NT2/D1 (cell line): ENCODE data around the gene GPR78.

Experiments used
- DNase-seq: peaks from one replicate; pipeline ENCODE4 v3.0.0-alpha.2; 2011; ENCODE audit warnings: low read depth, low spot score
- H3K27me3 ChIP-seq: 2 replicates; pipeline ENCODE4 v1.6.0; 2011; ENCODE audit warnings: mild to moderate bottlenecking; ENCODE audit not compliant: insufficient read length, insufficient read depth
- H3K36me3 ChIP-seq: 2 replicates; pipeline ENCODE4 v1.6.1; 2011; ENCODE audit warnings: mild to moderate bottlenecking, low read length, mixed read lengths; ENCODE audit not compliant: insufficient read depth, insufficient read length
- H3K4me1 ChIP-seq: 2 replicates; pipeline ENCODE4 v1.5.1; 2011; ENCODE audit not compliant: insufficient read depth, insufficient read length
- H3K4me3 ChIP-seq: 2 replicates; pipeline ENCODE4 v1.5.1; 2011; ENCODE audit warnings: low read depth; ENCODE audit not compliant: insufficient read length
- H3K9ac ChIP-seq: 2 replicates; pipeline ENCODE4 v1.6.0; 2011; ENCODE audit warnings: low read depth; ENCODE audit not compliant: insufficient read length
- H3K9me3 ChIP-seq: 2 replicates; pipeline ENCODE4 v1.5.1; 2011; ENCODE audit warnings: mild to moderate bottlenecking, low read length; ENCODE audit not compliant: insufficient read depth
- SUZ12 ChIP-seq: IDR thresholded peaks from 2 replicates; pipeline ENCODE4 v1.6.1; 2011; ENCODE audit not compliant: insufficient read length, insufficient read depth; ENCODE audit errors: extremely low read depth
- YY1 ChIP-seq: IDR thresholded peaks from 2 replicates; pipeline ENCODE4 v1.6.1; 2011; ENCODE audit not compliant: insufficient read length, insufficient read depth
- ZNF274 ChIP-seq: IDR thresholded peaks from 2 replicates; pipeline ENCODE4 v1.6.1; 2011; ENCODE audit warnings: mild to moderate bottlenecking, low read depth, low read length

GPR78 gene

DNA sequence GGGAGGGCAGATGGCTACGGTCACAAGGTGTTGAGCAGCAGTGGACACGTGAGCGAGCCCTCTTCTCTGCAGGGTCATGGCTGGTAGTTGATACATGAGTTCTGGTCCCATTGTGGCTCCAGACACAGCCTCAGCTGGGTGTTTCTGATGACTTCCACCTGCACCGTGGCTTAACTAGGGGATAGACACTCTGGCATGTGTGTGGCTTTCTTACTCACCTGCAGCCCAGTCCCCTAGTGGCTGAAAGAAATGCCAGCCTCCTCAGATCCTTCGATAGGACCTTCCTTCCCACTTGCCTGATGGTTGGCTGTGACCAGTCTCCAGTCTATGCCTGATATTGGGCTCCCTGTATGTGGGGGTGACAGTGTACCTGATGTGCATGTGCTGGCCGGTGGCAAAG, 5.0 kb downstream of the GPR78 start:
- Histone ChIP-seq H3K9me3 (no peaks in the 10 kb centered on the region), H3K9ac (no peak overlapping the region), H3K4me3 (no peak overlapping the region), H3K4me1 (peaks cover 25% of the 10 kb centered on the region), H3K27me3 (peaks cover 22% of the 10 kb centered on the region), H3K36me3 (peaks cover 5% of the 10 kb centered on the region)
- DNase-seq = no peak
- TF ChIP-seq ZNF274 = no peak
- TF ChIP-seq YY1 = no peak
- TF ChIP-seq SUZ12 = no peak

DNA sequence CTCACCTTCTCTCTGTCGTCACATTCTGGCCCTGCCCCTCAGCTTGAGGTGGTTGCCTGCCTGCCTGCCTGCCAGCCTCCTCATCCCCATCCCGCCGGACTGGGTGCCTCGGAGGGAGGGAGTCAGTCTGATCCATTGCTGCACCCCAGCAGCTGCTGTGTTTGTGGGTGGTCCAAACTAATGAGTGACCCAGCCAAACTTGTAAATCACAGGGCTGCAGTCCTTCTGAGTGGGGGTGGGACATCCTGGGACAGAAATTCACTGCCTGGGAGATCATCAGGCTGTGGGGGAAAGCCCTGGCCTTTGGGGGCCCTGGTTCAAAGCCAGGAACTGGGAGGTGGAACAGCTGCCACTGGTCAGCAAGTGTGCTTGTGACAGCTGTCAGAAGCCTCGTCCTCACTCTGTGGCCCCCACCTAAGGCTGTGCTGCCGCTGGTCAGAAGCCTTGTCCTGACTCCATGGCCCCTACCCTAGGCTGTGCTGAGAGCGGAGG, 5.6 kb downstream of the GPR78 start:
- H3K36me3 ChIP-seq = peaks cover 5% of the 10 kb centered on the region
- peaks cover 21% of the 10 kb centered on the region for H3K27me3 ChIP-seq
- no peak for DNase-seq
- TF ChIP-seq ZNF274 (no peak), SUZ12 (no peak), YY1 (no peak)
- H3K9me3 ChIP-seq = no peaks in the 10 kb centered on the region
- H3K4me1 ChIP-seq = peaks cover 27% of the 10 kb centered on the region
- no peak overlapping the region for H3K9ac ChIP-seq
- no peak overlapping the region for H3K4me3 ChIP-seq

DNA sequence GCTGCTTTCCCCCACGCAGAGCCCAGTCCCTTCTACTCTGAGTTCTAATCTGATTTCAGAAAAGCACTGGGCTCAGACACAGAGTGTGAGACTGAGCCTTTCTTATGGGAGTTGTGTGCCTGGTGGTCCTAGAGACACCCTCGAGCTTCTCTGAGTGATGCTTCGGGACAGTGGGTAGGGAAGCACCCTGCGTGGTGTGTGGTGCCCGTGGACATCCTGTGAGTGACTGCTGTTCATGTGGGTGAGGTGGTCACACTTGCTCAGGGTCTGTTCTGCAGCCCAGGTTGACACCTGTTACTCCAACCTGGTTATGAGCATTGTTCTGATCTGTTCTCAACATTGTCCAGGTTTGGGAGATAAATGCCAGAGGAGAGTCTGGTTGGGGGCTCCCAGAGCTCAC, 6.1 kb downstream of the GPR78 start:
- Histone ChIP-seq H3K4me3 (no peak overlapping the region), H3K4me1 (peaks cover 27% of the 10 kb centered on the region), H3K9ac (no peak overlapping the region), H3K9me3 (no peaks in the 10 kb centered on the region), H3K36me3 (peaks cover 5% of the 10 kb centered on the region), H3K27me3 (peaks cover 16% of the 10 kb centered on the region)
- TF ChIP-seq SUZ12 (no peak), ZNF274 (no peak), YY1 (no peak)
- DNase-seq = no peak

DNA sequence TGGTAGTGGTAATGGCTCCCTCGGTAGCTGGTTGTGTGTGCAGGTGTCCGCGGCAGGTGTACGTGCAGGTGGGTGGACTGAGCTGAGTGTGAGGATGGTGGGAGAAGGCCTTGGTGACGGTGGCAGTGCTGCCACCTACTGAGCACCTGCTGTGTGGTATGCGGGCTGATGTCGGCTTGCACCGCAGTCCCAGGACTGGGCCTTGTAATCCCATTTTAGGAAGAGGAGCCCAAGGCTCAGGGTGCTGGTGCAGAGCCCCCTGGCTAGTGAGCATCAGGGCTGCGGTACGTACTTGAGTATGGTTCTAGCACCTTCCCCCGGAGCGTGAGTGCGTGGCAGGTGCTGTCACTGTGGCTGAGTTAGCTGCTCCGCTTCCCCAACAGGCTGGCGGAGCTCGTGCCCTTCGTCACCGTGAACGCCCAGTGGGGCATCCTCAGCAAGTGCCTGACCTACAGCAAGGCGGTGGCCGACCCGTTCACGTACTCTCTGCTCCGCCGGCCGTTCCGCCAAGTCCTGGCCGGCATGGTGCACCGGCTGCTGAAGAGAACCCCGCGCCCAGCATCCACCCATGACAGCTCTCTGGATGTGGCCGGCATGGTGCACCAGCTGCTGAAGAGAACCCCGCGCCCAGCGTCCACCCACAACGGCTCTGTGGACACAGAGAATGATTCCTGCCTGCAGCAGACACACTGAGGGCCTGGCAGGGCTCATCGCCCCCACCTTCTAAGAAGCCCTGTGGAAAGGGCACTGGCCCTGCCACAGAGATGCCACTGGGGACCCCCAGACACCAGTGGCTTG, 6.7 kb downstream of the GPR78 start:
- peaks cover 10% of the 10 kb centered on the region for H3K27me3 ChIP-seq
- H3K4me1 ChIP-seq = peaks cover 28% of the 10 kb centered on the region
- H3K4me3 ChIP-seq = no peak overlapping the region
- no peak overlapping the region for H3K9ac ChIP-seq
- DNase-seq = no peak
- no peak for TF ChIP-seq SUZ12
- TF ChIP-seq YY1 = no peak
- no peak for TF ChIP-seq ZNF274
- H3K36me3 ChIP-seq = peaks cover 5% of the 10 kb centered on the region
- H3K9me3 ChIP-seq = no peaks in the 10 kb centered on the region

DNA sequence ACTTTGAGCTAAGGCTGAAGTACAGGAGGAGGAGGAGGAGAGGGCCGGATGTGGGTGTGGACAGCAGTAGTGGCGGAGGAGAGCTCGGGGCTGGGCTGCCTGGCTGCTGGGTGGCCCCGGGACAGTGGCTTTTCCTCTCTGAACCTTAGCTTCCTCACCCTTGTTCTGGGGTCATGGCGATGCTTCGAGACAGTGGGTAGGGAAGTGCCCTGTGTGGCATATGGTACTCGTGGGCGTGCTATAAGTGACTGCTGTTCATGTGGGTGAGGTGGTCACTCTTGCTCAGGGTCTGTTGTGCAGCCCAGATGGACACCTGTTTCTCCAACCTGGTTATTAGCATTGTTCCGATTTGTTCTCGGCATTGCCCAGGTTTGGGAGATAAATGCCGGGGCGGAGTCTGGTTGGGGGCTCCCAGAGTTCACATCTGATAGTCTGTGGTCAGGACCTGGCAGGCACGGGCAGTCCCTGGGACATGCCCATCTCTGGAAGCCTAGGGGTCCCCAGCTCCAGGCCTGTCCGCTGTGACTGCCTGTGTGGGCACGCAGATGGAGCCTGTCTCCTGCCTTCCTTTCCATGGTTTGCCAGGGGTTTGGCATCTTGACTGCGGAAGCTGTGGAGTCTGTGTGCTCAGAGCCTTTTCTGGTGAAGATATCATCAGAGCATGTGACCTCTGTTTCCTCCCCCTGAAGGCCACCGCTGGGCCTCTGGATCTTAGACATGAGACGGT, 7.4 kb downstream of the GPR78 start:
- peaks cover 33% of the 10 kb centered on the region for H3K4me1 ChIP-seq
- H3K4me3 ChIP-seq = no peak overlapping the region
- no peak for DNase-seq
- H3K36me3 ChIP-seq = peaks cover 5% of the 10 kb centered on the region
- no peaks in the 10 kb centered on the region for H3K9me3 ChIP-seq
- no peak overlapping the region for H3K9ac ChIP-seq
- H3K27me3 ChIP-seq = peaks cover 2% of the 10 kb centered on the region
- TF ChIP-seq ZNF274 (no peak), YY1 (no peak), SUZ12 (no peak)

DNA sequence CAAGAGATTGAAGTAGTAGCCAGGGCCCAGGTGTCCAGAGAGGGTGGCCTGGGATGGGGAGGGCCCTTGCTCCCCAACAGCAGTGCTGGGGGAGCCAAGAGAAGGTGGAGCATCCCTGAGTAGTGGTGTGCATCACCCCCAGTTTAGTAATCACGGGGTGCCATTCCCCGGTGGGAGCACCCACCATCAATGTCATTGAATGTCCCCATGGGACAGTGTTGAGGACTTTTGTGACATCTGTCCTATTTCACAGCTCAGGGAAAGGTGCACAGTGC, 7.9 kb downstream of the GPR78 start:
- Histone ChIP-seq H3K4me3 (no peak overlapping the region), H3K27me3 (no peaks in the 10 kb centered on the region), H3K4me1 (peaks cover 33% of the 10 kb centered on the region), H3K9ac (no peak overlapping the region), H3K9me3 (no peaks in the 10 kb centered on the region), H3K36me3 (peaks cover 5% of the 10 kb centered on the region)
- DNase-seq = no peak
- TF ChIP-seq YY1 (no peak), SUZ12 (no peak), ZNF274 (no peak)

DNA sequence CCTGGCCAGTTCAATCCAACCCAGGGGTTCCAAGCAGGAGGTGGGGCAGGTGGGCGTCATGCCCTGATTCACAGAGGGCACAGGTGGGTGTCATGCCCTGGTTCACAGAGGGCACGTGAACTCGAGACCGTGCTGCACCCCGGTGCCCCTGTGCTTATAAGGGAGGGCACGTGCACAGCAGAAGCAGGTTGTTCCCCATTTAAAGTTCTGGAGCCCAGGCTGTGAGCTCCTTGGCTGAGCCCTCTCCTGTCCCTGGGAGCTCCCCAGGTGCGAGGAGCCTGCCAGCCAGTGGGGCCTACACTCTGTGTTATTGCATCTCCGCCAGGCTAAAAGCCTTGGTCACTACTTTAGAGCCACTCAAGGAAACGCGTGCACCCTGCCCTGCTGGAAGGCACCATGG, 9.1 kb downstream of the GPR78 start:
- TF ChIP-seq SUZ12 = no peak
- no peak for TF ChIP-seq YY1
- TF ChIP-seq ZNF274 = no peak

More for the DNA sequence above, 9.1 kb downstream of the GPR78 start:
- Histone ChIP-seq H3K9me3 (no peaks in the 10 kb centered on the region), H3K36me3 (peaks cover 13% of the 10 kb centered on the region), H3K4me1 (peaks cover 45% of the 10 kb centered on the region), H3K4me3 (no peak overlapping the region), H3K9ac (peak overlapping the region; percentile 26), H3K27me3 (no peaks in the 10 kb centered on the region)
- no peak for DNase-seq
